Activated T-helper 1 cell treated with anti-CD3 and anti-CD28 coated beads, Interleukin-2, amount 50 U/mL, for 16 hours (primary cell): ENCODE data around the gene MAGEA11.
"Not testable (repeated sequence)": the region's sequence is repeated elsewhere in the genome, so short reads cannot be mapped to it uniquely, and the experiment has no call there.

Experiments used
- DNase-seq, 2 donors: peaks; one replicate each; pipeline ENCODE4 v3.0.0-alpha.2; 2020; ENCODE audit warnings: low read depth in 1 of 2, low spot score in 1 of 2

MAGEA11 gene, protein sequence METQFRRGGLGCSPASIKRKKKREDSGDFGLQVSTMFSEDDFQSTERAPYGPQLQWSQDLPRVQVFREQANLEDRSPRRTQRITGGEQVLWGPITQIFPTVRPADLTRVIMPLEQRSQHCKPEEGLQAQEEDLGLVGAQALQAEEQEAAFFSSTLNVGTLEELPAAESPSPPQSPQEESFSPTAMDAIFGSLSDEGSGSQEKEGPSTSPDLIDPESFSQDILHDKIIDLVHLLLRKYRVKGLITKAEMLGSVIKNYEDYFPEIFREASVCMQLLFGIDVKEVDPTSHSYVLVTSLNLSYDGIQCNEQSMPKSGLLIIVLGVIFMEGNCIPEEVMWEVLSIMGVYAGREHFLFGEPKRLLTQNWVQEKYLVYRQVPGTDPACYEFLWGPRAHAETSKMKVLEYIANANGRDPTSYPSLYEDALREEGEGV

DNA sequence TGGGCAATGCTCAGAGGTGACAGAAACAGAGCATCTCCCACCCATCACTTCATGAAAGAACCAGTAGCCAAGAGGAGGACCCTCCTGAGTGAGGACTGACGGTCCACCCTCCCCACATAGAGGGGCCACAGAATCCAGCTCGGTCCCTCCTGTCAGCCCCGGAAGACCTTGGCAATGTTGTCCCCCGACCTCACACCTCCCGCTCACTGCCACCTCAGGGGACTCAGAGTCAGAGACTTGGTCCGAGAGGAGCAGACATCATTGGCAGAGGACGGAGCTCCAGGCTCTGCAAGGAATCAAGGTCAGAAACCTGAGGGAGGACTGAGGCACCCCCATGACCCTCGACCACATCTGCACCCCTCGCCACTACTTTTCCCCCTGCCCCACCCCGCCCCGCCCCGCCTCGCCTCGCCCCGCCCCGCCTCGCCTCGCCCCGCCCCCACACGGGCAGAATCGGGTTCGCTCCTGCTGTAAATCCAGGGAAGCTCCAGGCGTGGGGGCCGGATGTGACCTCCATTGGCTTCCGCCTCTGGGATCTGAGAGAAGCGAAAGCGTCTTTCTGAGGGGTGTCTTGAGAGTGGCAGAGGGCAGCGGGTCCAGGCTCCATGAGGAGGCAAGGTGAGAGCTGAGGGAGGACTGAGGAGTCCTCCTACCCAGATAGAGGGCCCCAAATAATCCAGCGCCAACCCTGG, at the start of gene MAGEA11:
Gene MAGEA11, plus strand, starts transcription at position 516 of the 692 bp plus-strand sequence. CDS start 1,100 bp downstream, outside the sequence.
- no peak for DNase-seq

DNA sequence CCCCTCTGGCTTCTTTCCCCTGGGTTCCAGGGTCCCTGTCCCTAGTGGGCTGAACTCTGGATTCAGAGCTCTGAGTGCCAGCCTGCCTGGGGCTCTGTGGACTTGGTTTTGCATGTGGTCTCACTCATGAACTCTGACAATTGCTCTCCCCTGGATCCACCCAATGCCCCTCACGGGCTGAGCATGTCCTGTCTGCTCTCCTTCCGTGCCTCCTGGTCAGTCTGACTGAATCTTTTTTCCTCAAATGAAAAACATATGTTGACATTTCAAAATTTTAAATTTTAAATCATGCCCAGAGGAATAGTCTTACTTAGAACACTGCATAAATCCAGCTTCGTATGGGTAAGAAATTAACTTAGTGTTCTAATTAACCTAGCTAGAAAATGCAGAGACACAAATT, 36.8 kb upstream of the MAGEA11 start:
- not testable (repeated sequence) for DNase-seq

DNA sequence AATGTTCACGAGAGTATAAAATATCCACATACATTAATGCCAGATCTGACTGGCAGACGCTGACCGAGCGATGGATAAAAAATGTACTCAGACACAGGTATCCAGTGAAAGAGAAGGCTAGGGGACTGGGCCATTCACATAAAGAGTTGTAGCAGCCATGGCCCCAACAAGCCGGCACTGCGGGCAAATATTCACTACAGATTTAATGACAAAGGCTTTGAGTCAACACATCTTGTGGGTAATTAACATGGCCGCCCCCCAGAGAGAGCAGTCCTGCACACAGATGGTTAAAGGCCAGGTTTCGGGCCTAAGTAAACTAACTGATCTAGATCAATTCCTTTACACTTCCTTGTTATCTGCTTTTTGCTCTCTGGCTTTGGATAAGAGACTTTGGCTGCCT, 36.3 kb upstream of the MAGEA11 start:
- DNase-seq: not testable (repeated sequence)

DNA sequence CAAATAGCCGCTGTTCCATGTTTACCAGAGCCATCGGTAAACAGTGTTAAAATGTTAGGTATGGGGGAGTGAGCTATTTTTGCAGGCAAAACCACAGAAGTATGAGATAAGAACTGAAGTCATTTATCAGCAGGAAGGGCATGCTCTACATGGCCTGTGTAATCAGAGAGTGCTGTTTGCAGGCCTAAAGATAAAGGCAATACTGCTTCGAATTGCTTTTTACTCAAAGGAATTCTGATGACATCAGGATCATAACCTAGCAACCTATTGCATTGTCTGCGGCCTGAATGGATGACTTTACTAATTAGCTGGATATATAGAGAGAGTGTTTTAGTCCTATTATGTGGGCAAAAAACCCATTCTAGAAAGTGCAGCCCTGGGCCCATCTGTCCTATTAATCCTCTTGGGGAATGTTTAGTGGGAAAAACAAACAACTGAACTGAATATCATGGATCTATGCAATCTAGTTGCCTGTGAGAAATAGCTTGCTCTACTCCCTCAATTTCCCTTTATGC, 32.6 kb upstream of the MAGEA11 start:
- not testable (repeated sequence) for DNase-seq

DNA sequence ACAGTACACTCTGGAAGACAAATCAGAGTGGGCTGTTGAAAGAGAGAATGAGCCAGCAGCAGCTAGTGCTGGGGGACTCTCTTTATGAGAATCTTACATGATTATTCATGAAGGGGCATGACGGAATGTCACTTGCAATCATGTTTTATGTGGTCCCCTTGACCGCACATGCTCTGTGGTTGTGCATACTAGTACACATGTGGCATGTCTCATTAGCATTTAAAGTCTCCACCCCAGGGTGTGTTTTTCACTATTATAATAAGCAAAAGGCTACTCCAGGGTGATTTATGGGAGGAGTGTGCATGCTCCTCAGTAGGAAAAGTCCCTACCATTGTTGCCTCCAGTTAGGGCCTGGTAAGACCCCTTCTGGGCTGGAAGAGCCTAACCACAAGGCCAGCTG, 30.7 kb upstream of the MAGEA11 start:
- no peak for DNase-seq

DNA sequence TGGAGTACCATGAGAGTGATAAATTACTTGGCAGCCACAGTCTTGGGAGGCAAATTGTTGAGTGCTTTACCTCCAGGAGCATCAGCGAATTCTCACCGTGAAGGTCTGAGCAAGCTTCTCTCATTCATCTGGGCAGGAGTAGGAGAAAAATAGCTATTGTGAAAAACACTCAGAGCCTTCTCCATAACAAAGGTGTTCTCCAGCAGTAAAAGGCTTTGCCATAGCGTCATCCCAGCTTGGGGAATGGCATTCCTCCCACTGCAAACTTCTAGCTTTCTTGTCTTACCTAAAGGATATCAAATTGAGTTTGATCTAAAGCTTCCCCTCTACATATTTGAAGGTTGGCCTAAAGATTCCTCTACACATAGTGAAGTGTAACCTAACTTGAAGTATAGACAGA, 29.8 kb upstream of the MAGEA11 start:
- DNase-seq: no peak

DNA sequence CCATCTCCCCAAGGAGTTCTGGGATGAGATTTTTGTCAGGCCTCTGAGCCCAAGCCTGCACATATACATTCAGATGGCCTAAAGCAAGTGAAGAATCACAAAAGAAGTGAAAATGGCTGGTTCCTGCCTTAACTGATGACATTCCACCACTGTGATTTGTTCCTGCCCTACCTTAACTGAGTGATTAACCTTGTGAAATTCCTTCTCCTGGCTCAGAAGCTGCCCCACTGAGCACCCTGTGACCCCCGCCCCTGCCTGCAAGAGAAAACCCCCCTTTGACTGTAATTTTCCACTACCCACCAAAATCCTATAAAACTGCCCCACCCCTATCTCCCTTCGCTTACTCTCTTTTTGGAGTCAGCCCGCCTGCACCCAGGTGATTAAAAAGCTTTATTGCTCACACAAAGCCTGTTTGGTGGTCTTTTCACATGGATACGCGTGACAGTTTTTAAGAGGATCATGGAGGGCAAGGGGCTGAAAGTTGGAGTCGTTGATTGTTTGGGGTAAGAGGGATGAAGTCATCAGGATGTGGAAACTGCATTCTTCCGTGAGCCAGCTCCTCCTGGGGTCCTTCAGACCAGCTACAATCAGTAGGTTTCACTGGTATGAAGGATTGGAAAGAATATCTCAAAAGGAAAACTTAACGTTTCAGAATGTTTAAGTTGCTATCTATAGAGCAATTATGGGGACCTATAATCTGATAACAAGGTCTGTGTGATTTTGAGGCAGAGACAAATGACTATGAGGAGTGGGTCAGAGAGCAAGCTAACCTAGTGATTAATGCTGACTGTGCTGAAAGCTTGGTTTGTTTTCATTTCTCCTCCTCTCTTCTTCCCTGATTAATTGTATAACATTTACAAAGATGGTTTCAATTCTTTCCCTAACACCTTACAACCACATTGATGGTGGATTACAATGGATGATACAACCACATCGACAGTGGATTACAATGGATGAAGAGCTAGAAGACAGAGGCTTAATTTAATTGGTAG, 28.6 kb upstream of the MAGEA11 start:
- no peak for DNase-seq

DNA sequence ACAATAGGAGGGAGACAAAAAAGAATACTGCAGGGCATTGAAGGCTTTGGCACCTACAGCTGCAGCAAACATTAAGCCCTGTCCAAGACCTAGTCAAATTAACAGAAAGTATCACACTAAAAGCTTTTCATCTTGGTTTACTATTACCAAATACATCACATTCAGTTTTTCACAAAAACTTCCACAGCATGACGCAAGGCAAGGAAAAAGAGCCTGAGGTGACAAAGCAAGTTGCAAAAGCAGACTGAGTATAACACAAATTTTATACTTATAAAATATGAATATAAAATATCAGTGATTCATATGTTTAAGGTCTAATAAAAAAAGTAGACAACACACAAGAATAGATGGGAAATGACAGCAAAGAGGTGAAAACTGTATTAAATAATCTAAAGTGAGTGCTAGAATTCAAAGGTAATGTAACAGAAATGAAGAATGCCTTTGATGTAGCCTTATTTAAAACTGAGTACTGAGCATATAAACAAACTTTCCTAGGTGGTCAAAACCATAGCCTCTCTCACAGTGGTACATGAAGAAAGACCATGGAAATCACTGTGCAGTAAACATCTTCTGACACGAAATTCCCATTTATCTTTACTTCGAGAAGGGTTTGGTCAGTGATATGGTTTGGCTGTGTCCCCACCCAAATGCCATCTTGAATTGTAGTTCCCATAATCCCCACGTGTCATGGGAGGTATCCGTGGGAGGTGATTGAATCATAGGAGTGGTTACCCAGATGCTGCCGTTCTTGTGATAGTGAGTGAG, 27.7 kb upstream of the MAGEA11 start:
- DNase-seq: no peak

DNA sequence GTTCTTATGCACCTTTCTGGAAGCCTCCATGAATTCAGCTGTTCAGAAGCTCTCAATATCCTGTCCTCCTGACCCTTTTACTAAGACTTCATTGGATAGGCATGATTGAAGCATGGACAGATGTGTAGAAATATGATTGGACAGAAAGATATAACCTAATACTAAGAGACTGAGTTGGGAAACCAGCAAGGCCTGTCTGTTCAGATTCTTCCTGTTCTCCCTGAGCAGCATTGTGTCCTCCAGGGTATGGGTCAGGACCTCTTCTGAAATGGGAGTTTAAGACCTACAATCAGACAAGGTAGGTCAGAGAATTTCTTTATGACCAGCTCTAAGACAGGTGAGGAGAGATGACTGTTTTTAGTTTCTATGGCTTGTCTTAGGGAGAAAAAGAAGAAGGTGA, 23.9 kb upstream of the MAGEA11 start:
- no peak for DNase-seq

DNA sequence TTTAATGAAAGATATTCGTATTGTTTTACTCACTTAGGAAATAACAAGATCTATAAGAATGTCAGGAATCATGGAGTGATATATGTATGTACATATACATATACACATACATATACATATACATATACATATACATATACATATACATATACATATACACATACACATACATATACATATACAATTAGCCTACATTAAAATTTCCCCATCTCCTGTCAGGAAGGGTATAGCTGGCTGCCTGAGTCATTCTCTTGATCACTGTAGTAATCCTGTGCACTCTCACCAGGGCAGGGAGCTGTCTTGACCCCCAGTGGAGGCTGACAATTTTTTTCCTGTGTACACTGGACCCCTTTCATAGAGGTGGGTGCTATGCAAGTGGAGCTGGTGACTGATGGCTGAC, 23.3 kb upstream of the MAGEA11 start:
- no peak for DNase-seq

DNA sequence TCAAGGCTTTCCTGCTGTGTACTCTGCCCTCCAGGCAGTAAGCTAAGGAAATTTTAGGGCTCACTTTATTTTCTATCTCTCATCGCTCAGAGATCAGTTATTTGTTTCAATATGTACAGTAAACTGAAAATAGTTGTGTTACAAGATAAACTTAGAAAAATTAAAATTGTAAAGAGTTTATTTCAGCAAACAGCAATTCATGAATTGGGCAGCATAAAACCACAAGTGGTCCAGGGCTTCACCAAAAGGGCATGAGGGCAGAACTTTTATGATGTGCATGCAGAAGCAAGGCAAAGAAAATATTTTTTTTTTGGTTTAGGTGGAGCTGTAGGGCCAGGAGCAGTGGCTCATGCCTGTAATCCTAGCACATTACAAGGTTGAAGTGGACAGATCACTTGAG, 20.1 kb upstream of the MAGEA11 start:
- no peak for DNase-seq

DNA sequence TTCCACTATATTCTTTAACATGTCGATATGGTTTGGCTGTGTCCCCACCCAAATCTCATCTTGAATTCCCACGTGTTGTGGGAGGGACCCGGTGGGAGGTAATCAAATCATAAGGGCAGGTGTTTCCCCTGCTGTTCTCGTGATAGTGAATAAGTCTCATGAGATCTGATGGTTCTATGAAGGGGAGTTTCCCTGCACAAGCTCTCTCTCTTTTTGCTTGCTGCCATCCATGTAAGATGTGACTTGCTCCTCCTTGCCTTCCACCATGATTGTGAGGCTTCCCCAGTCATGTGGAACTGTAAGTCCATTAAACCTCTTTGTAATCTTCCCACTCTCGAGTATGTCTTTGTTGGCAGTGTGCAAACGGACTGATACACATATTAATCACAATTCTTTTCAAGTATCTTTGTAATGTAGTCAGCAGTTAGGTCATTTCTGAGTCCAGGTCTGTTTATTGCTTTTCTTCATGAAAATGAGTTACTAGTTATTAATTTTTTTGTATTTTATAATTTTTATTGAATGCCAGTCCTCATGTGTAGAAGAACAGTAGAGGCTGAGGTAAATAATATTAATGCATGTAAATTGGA, 19.1 kb upstream of the MAGEA11 start:
- not testable (repeated sequence) for DNase-seq

DNA sequence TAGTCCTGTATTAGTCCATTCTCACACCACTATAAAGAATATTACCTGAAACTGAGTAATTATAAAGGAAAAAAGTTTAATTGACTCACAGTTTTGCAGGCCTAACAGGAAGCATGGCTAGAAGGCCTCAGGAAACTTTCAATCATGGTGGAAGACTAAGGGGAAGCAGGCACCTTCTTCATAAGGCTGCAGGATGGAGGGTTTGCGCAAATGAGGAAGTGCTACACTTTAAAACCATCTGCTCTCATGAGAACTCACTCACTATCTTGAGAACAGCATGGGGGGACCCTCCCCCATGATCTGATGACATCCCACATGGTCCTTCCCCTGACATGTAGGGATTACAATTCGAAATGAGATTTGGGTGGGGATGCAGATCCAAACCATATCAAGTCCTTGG, 12.1 kb upstream of the MAGEA11 start:
- no peak for DNase-seq

DNA sequence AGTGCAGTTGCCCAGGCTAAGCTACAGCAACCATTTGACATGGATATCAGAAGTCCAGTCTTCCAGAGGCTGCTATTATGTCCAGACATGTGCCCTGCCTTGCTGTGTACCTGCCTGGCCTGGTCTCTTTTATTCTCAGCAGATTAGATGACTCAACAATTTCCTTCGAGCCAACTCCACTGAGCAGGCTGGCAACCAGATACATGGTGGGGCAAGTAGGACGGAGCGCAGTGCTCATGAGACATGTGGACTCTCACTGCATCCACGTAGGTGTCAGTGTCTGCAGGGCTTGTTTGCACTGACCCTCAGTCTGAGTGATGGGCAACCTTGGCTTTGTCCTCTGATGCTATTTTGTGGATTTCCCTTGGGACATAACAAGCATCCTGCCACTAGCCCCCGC, 7.2 kb upstream of the MAGEA11 start:
- no peak for DNase-seq

DNA sequence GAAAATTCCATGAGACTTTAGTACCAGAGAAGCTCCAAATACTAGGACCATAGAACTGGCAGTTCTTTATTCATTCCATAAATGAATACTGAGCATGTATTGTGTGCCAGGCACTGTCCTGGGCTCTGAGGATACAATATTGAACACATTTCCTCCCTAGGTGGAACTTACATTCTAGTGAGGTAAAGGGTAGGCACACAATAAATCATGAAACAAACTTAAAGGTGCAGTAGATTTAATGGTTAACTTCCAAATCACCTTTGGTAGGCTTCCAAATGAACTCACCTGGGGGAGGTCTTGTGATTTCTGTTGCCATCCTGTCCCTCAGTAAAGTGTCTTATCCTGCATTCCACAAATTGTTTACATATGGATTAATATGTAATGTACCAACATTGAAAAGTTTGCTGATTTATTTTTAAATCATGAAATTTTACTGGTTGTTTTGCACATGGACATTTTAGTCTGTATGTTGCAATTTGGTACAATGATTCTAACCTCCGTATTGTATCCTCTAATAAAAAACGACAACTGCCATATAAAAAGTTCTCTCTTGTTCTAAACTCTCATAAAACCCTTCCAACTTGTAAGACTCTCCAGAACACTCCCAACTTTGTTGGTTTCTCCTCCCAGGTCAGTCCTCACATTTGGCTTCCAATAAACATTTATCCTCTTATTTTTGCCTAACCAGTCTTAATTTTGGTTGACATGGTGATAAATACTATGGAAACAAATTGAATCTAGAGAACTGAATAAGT, 4.5 kb upstream of the MAGEA11 start:
- no peak for DNase-seq

DNA sequence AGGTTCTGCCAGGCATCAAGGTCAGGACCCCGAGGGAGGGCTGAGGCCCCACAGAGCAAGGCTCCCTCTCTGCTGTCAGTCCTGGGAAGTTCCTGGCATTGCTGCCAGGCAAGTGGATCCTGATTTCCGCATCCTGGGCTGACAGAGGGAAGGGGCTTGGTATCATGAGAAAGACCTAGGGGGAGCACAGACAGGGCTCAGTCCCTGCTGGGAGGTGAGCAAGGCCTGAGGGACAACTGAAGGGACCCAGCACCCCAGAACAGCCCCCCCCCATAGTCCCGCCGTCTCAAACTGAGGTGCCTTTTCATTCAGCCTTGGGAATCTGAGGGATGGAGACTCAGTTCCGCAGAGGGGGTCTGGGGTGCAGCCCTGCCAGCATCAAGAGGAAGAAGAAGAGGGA, 971 bp downstream of the MAGEA11 start:
- DNase-seq: no peak

DNA sequence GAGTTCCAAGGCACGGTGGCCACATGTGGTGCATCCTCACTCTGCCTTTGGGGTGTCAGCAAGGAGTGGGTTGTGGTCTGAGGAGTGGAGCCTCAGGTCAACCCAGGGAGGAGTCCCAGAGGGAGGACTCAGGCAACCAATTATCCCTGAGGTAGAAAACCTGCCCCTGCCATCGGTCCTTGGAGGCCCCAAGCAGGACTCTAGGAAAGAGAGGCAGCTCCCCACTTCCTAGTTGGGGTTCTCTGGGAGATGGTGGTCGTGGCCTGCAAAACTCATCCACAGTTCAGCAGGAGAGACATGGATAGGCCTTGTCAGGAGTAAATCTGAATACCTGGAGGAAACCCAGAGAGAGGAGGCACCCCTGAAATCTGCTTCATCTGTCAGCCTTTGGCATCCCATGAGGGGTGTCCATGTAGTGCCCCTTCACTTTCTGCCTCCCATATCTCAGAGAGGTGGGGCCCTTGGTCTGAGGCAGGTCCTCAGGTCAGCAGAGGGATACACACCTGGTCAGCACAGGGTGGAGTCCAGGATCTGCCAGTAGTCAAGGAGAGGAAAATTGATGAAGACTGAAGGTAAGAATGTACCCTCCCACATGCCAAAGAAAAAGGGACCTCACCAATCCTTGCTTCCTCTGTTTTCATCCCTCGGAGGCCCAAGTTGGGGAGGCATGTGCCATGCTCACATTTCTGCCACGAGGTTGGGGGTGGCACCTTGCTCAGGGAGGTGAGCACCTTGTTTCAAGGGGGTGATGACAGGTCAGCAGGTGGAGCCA, 1.6 kb downstream of the MAGEA11 start:
- DNase-seq: no peak

DNA sequence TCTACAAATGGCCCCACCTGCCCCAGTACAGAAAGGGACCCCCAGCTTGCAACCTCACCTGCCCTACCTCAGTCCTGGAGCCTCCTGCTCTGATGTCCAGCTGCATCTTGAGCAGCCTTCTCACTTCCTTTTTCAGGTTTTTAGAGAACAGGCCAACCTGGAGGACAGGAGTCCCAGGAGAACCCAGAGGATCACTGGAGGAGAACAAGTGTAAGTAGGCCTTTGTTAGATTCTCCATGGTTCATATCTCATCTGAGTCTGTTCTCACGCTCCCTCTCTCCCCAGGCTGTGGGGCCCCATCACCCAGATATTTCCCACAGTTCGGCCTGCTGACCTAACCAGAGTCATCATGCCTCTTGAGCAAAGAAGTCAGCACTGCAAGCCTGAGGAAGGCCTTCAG, 3.6 kb downstream of the MAGEA11 start:
- DNase-seq: no peak

DNA sequence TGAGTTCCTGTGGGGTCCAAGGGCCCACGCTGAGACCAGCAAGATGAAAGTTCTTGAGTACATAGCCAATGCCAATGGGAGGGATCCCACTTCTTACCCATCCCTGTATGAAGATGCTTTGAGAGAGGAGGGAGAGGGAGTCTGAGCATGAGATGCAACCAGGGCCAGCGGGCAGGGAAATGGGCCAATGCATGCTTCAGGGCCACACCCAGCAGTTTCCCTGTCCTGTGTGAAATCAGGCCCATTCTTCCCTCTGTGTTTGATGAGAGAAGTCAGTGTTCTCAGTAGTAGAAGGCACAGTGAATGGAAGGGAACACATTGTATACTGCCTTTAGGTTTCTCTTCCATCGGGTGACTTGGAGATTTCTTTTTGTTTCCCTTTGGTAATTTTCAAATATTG, 4.8 kb downstream of the MAGEA11 start:
- DNase-seq: no peak
